ENCODE measurements around the gene AIG1.

DNA sequence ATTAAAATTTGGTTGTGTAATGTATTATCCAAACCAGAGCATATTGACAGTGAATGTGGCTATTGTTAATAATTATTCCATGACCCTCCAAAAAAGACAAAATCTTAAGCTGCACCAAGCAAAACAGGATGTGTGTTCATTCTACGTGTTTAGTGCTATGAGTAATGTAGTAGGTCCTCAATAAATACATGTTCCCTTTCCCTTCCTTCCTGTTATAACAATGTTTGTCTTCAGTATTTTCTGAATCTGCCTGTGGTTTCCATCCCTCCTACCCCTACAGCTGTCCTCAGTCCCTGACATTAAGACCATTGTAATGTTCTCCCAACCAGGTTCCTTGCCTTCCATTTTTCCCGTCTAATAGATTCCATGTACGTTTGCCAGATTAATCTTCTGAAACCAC, 163.8 kb downstream of the AIG1 start:
- TF ChIP-seq RAD21 (conservative IDR thresholded peaks at IDR 0.05) (no peak), POLR2AphosphoS5 (IDR thresholded peaks at IDR 0.05) (no peak), EZH2 (IDR thresholded peaks at IDR 0.05; ENCODE audit: borderline replicate concordance, insufficient read depth, low read length, poor library complexity, severe bottlenecking) (no peak), SMC3 (conservative IDR thresholded peaks at IDR 0.05; ENCODE audit: poor library complexity) (no peak), EP300 (conservative IDR thresholded peaks at IDR 0.05; ENCODE audit: poor library complexity, severe bottlenecking) (no peak)
- TF ChIP-seq, protein P1, sequence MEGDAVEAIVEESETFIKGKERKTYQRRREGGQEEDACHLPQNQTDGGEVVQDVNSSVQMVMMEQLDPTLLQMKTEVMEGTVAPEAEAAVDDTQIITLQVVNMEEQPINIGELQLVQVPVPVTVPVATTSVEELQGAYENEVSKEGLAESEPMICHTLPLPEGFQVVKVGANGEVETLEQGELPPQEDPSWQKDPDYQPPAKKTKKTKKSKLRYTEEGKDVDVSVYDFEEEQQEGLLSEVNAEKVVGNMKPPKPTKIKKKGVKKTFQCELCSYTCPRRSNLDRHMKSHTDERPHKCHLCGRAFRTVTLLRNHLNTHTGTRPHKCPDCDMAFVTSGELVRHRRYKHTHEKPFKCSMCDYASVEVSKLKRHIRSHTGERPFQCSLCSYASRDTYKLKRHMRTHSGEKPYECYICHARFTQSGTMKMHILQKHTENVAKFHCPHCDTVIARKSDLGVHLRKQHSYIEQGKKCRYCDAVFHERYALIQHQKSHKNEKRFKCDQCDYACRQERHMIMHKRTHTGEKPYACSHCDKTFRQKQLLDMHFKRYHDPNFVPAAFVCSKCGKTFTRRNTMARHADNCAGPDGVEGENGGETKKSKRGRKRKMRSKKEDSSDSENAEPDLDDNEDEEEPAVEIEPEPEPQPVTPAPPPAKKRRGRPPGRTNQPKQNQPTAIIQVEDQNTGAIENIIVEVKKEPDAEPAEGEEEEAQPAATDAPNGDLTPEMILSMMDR (IDR thresholded peaks at IDR 0.05; ENCODE audit: poor library complexity, severe bottlenecking) = no peak
